Esophagus squamous epithelium (tissue), 4 donors: ENCODE data around the gene MBD6.

Experiments
- CTCF ChIP-seq, 6 experiments: fragments of 450-650 bp in 4 of 6; fragments of 200-600 bp in 2 of 6; sonication (generic) in 2 of 6; IDR thresholded peaks; one replicate each; pipeline ENCODE4 v1.5.1; 2016 to 2019; ENCODE audit warnings: antibody characterized with exemption in 6 of 6, mild to moderate bottlenecking in 4 of 6, moderate library complexity in 4 of 6
- POLR2A ChIP-seq, 4 donors: fragments of 450-650 bp; IDR thresholded peaks; one replicate each; pipeline ENCODE4 v1.6.1; 2017; ENCODE audit warnings: antibody characterized with exemption in 4 of 4, mild to moderate bottlenecking in 4 of 4, moderate library complexity in 3 of 4

- no peak for TF ChIP-seq POLR2A (IDR thresholded peaks at IDR 0.05)
- TF ChIP-seq CTCF (IDR thresholded peaks at IDR 0.05), result no peak
Observed at GRCh38 chr12:57521525-57522010, 1.1 kb upstream of the MBD6 start.
